22Rv1 (cell line): Measurements from ENCODE around the gene DPF3.

Source experiments
- H3K27ac ChIP-seq: fragments of 450-650 bp; 2 replicates; pipeline ENCODE4 v1.5.1; 2017
- ZFX ChIP-seq: fragments of 450-650 bp; IDR thresholded peaks from 2 replicates; pipeline ENCODE4 v1.6.1; 2017; ENCODE audit warnings: antibody characterized with exemption, borderline replicate concordance
- TF ChIP-seq, protein P1 (sequence below): fragments of 450-650 bp; IDR thresholded peaks from 2 replicates; pipeline ENCODE4 v1.5.1; 2017; ENCODE audit warnings: mild to moderate bottlenecking

The DPF3 gene

DNA sequence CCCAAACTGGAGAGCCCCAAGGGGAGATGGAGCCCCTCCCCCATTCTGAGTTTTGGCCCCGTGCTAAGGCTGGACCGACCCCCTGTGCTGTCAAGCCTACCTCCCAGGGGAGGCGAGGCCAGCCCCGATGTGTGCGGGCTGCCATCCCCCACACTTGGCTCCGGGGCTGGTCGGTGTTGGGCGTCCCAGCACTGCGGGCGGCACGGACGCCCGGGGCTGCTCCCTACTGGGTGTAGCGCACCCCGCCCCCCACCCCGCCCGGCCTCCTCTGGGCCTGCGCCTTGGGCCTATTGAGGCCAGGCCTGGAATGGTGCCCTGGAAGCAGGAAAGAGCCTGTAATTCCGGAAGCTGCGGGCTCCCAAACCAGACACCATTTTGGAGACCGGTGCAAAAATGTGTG is 35.0 kb upstream of the DPF3 start:
- no peak overlapping the region for H3K27ac ChIP-seq
- TF ChIP-seq ZFX = no peak
- TF ChIP-seq, protein P1, sequence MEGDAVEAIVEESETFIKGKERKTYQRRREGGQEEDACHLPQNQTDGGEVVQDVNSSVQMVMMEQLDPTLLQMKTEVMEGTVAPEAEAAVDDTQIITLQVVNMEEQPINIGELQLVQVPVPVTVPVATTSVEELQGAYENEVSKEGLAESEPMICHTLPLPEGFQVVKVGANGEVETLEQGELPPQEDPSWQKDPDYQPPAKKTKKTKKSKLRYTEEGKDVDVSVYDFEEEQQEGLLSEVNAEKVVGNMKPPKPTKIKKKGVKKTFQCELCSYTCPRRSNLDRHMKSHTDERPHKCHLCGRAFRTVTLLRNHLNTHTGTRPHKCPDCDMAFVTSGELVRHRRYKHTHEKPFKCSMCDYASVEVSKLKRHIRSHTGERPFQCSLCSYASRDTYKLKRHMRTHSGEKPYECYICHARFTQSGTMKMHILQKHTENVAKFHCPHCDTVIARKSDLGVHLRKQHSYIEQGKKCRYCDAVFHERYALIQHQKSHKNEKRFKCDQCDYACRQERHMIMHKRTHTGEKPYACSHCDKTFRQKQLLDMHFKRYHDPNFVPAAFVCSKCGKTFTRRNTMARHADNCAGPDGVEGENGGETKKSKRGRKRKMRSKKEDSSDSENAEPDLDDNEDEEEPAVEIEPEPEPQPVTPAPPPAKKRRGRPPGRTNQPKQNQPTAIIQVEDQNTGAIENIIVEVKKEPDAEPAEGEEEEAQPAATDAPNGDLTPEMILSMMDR = no peak

DNA sequence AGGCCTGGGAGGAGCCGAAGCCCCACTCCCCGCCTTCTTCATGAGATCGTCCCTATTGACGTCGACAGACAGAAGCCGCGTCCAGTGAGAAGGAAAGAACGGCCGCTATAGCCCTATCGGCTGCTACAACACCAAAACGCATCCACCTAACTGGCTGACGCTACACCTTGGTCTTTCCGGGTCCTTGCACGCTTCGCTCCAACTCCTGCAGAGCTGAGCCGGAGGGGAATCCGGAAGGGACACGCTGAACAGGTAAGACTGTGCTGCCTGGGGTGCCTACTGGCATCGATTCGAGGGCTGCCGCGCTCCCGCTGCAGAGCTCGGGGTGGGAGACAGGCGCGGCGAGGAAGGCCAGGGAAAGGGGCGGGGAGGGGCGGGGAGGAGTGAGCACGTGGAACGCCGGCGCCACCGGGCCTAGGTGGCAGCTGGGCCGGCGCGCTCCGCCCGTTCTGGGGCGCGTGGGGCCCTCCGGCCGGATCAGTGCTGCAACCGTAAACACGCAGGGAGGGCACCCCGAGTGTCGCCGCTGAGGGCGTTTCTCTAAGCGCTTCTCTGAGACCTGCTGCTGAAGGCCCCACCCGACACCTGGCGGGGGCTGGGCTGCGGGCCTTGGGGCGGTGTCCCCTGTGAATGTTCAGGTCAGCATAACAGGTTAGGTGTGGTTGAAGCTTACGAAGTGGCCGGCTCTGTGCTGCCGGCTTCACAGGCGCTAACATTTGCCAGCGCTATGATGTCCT is 32.6 kb upstream of the DPF3 start, which contains the start of gene DCAF4:
Gene DCAF4, plus strand, starts transcription at position 173 of the 737 bp plus-strand sequence. CDS start 11,515 bp downstream, outside the sequence.
- TF ChIP-seq, protein P1 = no peak
- no peak for TF ChIP-seq ZFX

DNA sequence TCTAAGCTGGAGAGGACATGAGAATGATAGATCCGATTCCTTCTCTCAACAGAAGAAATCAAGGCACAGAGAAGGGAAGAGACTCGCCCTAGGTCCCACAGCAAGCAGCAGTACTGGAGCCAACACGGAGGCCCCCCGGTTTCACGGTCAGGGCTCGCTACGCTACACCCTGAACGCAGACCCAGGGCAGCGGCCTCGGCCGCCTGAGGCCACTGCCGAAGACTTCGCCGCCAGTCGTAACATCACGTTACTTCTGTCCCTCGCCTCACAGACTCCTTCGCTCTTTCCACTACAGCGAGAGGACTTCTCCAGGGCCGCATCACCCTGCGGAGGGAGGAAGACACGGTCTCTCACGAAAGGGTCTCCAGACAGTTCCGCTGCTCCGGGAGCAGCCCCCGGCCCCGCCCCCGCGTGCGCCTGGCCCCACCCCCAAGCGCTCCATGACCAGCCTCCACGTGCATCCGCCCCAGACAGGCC is 32.0 kb upstream of the DPF3 start:
- TF ChIP-seq, protein P1 = no peak
- no peak for TF ChIP-seq ZFX
- peak overlapping the region; percentile 82 for H3K27ac ChIP-seq

More for the DNA sequence above, 32.6 kb upstream of the DPF3 start, which contains the start of gene DCAF4:
- peak within 1 kb of the TSS; percentile 82 for H3K27ac ChIP-seq

DNA sequence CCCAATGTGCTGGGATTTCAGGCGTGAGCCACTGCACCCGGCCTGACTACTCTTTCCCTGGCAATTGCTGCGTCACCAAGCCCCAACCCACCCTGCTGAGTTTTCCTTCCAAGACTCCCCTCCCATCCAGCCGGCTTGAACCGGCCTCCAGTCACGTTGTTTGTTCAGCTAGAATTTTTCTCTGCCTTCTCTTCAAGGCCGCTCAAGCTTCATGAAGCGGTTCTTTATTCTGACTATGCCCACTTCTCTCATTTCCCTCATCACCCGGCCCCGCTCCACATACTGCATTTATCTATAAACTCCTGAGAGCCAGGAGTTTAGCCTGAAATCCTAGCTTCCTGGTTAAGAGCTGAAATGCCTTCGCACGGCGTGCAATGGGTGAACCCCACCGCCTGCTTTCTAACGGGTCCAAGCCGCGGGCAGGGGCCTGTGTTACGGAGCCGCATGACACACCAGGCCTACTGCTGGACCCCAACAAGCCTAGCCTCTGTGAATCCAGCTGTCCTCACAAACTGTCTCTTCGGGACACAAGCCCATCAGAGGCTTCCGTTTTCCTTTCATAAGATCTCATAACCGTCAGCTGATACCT is 31.4 kb upstream of the DPF3 start:
- TF ChIP-seq ZFX = no peak
- TF ChIP-seq, protein P1 = no peak
- H3K27ac ChIP-seq = no peak overlapping the region

DNA sequence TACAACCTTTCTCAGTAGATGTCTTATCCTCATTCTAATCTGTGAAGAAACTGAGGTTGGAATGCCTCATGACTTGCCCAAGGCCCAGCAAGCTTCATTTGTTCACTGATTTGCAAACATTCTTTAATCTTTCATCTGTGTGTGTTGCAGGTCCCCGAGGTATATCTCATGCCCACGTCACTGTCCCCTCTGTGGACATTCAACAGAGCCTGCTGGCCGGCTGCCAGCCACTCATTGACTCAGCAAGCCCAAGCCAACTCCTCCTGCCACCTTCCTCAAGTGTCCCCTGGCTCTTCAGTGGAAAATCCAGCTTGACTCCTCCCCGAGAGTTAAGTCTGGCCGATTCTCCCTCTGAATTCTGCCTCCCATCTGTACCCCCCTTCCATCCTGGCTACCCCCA is 30.4 kb upstream of the DPF3 start:
- no peak overlapping the region for H3K27ac ChIP-seq
- TF ChIP-seq, protein P1 = no peak
- no peak for TF ChIP-seq ZFX

DNA sequence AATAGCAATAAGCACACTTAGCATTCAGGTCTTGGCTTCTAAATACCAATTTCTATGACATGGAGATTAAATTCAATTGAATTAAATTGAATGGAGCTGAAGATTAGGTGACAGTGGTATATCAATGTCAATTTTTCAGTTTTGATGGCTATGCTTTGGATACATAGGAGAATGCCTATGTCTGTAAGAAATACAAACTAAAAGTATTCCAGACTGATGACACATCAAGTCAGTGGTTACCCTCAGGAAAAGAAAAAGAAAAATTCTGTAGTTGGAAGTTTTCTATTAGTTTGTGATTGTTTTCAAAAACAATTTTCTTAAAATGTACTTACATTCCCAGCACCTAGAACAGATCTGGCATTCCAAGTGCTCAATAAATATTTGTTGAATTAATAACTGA is 27.5 kb upstream of the DPF3 start:
- no peak overlapping the region for H3K27ac ChIP-seq
- TF ChIP-seq, protein P1 = no peak
- TF ChIP-seq ZFX = no peak

DNA sequence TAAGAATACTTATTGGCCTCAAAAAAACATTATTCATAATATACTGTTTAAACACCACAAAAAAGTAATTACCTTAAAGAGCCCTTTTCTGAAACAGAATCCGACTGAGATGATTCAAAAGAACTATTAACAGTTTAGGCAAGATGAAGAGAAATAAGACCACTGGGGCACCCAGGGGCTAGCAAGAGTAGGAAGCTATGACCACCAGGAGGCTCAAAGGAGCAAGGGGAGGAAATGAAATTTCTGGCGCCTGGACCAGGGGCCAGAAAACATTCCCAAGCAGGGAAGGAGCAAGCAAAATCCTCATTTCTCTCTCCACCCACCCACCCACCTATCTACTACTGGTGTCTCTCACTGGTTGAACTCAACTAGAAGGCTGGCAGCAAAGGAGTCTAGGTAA is 26.1 kb upstream of the DPF3 start:
- TF ChIP-seq, protein P1 = no peak
- TF ChIP-seq ZFX = no peak
- H3K27ac ChIP-seq = no peak overlapping the region
